Measurements from ENCODE around the gene ZNF335.

DNA sequence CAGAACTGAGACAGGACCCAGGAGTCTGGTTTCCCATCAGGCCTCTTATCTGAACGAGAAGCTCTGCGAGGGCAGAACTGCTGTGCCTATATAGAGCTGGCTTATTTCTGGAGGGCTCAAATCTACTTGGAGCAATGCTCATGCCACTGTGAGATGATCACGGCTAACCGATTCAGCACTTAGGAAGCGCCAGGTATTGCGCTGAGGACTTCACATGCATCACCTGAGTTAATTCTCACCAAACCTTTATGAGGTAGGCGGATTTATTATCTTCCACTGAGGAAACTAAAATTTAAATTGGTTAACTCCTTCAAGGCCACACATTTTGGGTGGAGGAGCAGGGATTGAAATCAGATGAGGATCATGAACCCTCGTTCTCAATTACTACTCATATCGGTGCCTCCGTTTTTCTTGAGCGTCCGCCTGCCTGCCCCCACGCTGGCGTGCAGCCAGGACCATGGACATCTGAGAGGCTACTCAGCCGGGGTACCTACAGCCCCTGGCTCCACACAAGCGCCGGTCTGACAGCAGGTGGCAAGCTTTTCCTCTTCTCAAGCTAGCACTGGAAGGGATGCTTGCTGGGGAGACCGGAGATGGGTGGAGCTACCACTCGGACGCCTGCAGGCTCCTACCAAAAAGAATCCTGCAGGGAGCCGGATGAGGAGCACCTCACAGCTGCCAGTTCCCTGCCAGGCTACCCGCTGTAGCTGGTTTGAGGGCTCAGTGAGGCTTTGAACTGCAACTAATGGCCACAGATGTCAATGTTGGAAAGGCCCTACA, 38.5 kb downstream of the ZNF335 start:
- TF ChIP-seq, protein P1, sequence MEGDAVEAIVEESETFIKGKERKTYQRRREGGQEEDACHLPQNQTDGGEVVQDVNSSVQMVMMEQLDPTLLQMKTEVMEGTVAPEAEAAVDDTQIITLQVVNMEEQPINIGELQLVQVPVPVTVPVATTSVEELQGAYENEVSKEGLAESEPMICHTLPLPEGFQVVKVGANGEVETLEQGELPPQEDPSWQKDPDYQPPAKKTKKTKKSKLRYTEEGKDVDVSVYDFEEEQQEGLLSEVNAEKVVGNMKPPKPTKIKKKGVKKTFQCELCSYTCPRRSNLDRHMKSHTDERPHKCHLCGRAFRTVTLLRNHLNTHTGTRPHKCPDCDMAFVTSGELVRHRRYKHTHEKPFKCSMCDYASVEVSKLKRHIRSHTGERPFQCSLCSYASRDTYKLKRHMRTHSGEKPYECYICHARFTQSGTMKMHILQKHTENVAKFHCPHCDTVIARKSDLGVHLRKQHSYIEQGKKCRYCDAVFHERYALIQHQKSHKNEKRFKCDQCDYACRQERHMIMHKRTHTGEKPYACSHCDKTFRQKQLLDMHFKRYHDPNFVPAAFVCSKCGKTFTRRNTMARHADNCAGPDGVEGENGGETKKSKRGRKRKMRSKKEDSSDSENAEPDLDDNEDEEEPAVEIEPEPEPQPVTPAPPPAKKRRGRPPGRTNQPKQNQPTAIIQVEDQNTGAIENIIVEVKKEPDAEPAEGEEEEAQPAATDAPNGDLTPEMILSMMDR (conservative IDR thresholded peaks at IDR 0.05): no peak; the same call in 1 of the 2 replicates
- no peak for TF ChIP-seq ZFX (IDR thresholded peaks at IDR 0.05)
